ENCODE data around the gene ZNF438. TPM values are rescaled to one million over a fixed set of nuclear protein-coding genes. Genes with fewer than 3 reads are reported as not detected.

The ZNF438 gene
- total RNA-seq, 1 experiment from 2014 or later: 2.0 TPM

DNA sequence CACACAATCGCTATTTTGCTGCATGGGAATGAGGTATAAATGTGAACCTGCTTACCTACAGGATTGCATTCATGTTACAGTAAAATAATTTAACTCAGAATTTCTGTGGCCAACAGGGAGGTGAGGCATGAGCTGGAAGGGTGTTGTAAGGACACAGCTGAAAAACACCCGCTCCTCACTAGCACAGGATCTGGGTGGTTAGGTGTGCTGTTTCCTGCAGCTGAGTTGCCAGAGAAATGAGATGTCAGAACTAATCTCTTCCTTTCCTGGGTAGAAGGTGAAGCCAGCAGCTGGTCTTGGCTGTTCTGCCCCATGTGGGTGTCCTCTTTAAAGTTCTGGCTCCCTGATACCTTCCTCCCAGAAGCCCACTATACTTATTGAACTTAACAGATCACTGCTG is 39.0 kb upstream of the ZNF438 start:
- no TSS peak for BruUV-seq (replicated peaks)
- no peak overlapping the region for H3K4me3 ChIP-seq (ENCODE audit: low read depth, low read length, poor library complexity, severe bottlenecking)
- POLR2A ChIA-PET (ENCODE audit: low non-redundant PET): no interaction called here
- TF ChIP-seq, protein P1, sequence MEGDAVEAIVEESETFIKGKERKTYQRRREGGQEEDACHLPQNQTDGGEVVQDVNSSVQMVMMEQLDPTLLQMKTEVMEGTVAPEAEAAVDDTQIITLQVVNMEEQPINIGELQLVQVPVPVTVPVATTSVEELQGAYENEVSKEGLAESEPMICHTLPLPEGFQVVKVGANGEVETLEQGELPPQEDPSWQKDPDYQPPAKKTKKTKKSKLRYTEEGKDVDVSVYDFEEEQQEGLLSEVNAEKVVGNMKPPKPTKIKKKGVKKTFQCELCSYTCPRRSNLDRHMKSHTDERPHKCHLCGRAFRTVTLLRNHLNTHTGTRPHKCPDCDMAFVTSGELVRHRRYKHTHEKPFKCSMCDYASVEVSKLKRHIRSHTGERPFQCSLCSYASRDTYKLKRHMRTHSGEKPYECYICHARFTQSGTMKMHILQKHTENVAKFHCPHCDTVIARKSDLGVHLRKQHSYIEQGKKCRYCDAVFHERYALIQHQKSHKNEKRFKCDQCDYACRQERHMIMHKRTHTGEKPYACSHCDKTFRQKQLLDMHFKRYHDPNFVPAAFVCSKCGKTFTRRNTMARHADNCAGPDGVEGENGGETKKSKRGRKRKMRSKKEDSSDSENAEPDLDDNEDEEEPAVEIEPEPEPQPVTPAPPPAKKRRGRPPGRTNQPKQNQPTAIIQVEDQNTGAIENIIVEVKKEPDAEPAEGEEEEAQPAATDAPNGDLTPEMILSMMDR (conservative IDR thresholded peaks at IDR 0.05; ENCODE audit: low read depth, low read length): no peak
- TF ChIP-seq EZH2 (IDR thresholded peaks at IDR 0.05; ENCODE audit: borderline replicate concordance, low read depth, low read length, poor library complexity, severe bottlenecking): no peak
- H3K36me3 ChIP-seq (ENCODE audit: insufficient read depth, low read length, poor library complexity, severe bottlenecking): no peaks in the 10 kb centered on the region
- intact Hi-C loops (cut with micrococcal nuclease; ENCODE audit: unreplicated experiment): no loop called here
- H3K4me1 ChIP-seq (ENCODE audit: insufficient read depth, low read length, poor library complexity, severe bottlenecking): no peaks in the 10 kb centered on the region
- H3K27me3 ChIP-seq (replicated peaks; ENCODE audit: insufficient read depth, low read depth, low read length, poor library complexity): no peaks in the 10 kb centered on the region
- H3K27ac ChIP-seq (ENCODE audit: low read depth, low read length, poor library complexity, severe bottlenecking): no peak overlapping the region
- no peaks in the 10 kb centered on the region for H3K9me3 ChIP-seq (ENCODE audit: low read depth, low read length, poor library complexity, severe bottlenecking)
- no peak for DNase-seq (ENCODE audit: low spot score)
- CTCF ChIA-PET: no interaction called here

GRCh38 chr10:31070025-31070424 is 38.4 kb upstream of the ZNF438 start:
- H3K27ac ChIP-seq (ENCODE audit: low read depth, low read length, poor library complexity, severe bottlenecking): no peak overlapping the region
- BruUV-seq (replicated peaks): no TSS peak
- intact Hi-C loops (cut with micrococcal nuclease; ENCODE audit: unreplicated experiment): no loop called here
- CTCF ChIA-PET: no interaction called here
- H3K27me3 ChIP-seq (replicated peaks; ENCODE audit: insufficient read depth, low read depth, low read length, poor library complexity): no peaks in the 10 kb centered on the region
- H3K4me1 ChIP-seq (ENCODE audit: insufficient read depth, low read length, poor library complexity, severe bottlenecking): no peaks in the 10 kb centered on the region
- POLR2A ChIA-PET (ENCODE audit: low non-redundant PET): no interaction called here
- DNase-seq (ENCODE audit: low spot score): no peak
- no peaks in the 10 kb centered on the region for H3K9me3 ChIP-seq (ENCODE audit: low read depth, low read length, poor library complexity, severe bottlenecking)
- TF ChIP-seq, protein P1 (conservative IDR thresholded peaks at IDR 0.05; ENCODE audit: low read depth, low read length): no peak
- no peak for TF ChIP-seq EZH2 (IDR thresholded peaks at IDR 0.05; ENCODE audit: borderline replicate concordance, low read depth, low read length, poor library complexity, severe bottlenecking)
- no peak overlapping the region for H3K4me3 ChIP-seq (ENCODE audit: low read depth, low read length, poor library complexity, severe bottlenecking)
- H3K36me3 ChIP-seq (ENCODE audit: insufficient read depth, low read length, poor library complexity, severe bottlenecking): no peaks in the 10 kb centered on the region

DNA sequence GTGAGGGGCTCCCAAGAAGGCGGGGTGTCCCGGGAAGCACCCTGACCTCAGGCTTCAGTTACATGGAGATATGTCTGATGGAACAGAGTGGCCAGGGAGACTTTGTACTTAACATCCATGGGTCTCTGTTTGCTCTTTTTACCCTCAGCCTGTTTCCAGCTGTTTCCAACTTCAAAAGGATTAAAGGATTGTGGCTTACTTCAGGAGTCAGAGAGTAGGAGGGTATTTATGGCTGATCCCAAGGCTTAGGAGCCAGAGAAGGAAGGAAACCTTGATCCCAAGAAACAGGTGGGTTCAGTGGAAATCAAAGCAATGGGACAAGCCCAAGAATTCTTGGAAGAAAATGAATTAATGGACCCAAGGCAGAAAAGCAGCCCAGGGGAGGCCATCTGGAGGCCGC is 37.7 kb upstream of the ZNF438 start:
- H3K4me3 ChIP-seq (ENCODE audit: low read depth, low read length, poor library complexity, severe bottlenecking): no peak overlapping the region
- DNase-seq (ENCODE audit: low spot score): no peak
- no peak for TF ChIP-seq EZH2 (IDR thresholded peaks at IDR 0.05; ENCODE audit: borderline replicate concordance, low read depth, low read length, poor library complexity, severe bottlenecking)
- TF ChIP-seq, protein P1 (conservative IDR thresholded peaks at IDR 0.05; ENCODE audit: low read depth, low read length): no peak
- ChIA-PET CTCF (no interaction called here), POLR2A (ENCODE audit: low non-redundant PET) (no interaction called here)
- intact Hi-C loops (cut with micrococcal nuclease; ENCODE audit: unreplicated experiment): no loop called here
- H3K27me3 ChIP-seq (replicated peaks; ENCODE audit: insufficient read depth, low read depth, low read length, poor library complexity): no peaks in the 10 kb centered on the region
- BruUV-seq (replicated peaks): no TSS peak
- H3K4me1 ChIP-seq (ENCODE audit: insufficient read depth, low read length, poor library complexity, severe bottlenecking): no peaks in the 10 kb centered on the region
- no peak overlapping the region for H3K27ac ChIP-seq (ENCODE audit: low read depth, low read length, poor library complexity, severe bottlenecking)
- no peaks in the 10 kb centered on the region for H3K36me3 ChIP-seq (ENCODE audit: insufficient read depth, low read length, poor library complexity, severe bottlenecking)
- H3K9me3 ChIP-seq (ENCODE audit: low read depth, low read length, poor library complexity, severe bottlenecking): no peaks in the 10 kb centered on the region
